GM10248 (cell line): ENCODE data around the gene GNB1L.

Source experiments
- CTCF ChIA-PET: fragments of 300-600 bp; sonication (Branson Sonifier 250); formaldehyde crosslinking; extraction: SDS; loops from one replicate; lab custom pipeline; 2021; ENCODE audit warnings: antibody characterized with exemption; lab: Yijun Ruan, JAX
- POLR2A ChIA-PET: fragments of 350-650 bp; sonication (Branson Sonifier 250); formaldehyde crosslinking; extraction: SDS; loops from one replicate; lab custom pipeline; 2020; ENCODE audit warnings: antibody characterized with exemption; lab: Yijun Ruan, JAX
- DNase-seq: peaks from one replicate; pipeline ENCODE4 v3.0.0; 2012; ENCODE audit errors: extremely low spot score
- TF ChIP-seq, protein P1 (sequence below): IDR thresholded peaks from 2 replicates; pipeline ENCODE4 v1.5.1; 2012; ENCODE audit warnings: mild to moderate bottlenecking, low read depth; ENCODE audit errors: extremely low read depth, missing control alignments, control extremely low read depth

GNB1L gene

DNA sequence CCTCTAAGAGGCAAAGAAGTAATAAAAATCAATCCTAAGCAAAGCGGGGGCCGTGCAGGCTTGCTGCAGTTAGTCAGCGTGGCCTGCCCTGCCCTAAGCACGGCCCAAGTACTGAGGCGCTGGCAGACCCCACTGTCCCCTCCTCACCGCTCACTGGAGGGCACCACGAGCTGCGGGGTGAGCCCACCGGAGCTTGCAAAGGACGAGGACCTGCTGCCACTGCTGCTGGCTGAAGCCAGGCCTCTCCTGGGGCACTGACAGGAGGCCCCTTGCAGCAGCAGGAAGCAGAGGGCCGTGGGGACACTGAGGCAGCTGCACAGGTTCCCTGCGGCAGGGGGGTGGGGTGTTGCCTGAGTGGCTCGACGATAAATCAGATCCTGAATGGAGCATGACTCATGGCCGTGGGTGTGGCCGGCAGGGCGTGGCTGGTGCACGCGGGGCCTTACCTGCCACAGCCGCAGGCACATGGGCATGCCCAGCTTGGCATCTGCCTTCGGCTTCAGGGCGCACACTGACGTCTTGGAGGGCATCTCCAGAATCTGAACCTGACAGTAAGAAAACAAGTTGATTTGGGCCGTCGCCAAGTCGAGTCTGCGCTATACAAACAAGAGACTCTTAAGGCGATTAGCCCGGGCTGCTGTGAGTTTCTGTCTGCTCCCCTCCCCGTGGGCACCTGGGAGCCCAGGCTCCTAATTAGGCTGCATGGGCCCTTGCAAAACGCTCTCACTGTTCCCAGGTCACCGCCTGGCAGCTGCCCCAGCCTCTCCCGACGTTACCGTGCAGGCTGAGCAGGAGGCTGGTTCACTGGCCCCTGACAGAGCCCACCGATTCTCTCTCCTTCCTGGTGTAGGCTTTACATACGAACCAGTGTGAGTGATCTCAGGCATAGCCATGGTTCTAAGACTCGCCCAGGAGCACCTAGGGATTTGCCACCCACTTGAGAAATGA lies 48.2 kb downstream of the GNB1L start:
- DNase-seq, result no peak
- CTCF ChIA-PET, result interaction anchor here (1.2 kb wide), 1 partner anchor 15 kb away, joined by 3 read pairs; no protein-coding TSS in a partner anchor

DNA sequence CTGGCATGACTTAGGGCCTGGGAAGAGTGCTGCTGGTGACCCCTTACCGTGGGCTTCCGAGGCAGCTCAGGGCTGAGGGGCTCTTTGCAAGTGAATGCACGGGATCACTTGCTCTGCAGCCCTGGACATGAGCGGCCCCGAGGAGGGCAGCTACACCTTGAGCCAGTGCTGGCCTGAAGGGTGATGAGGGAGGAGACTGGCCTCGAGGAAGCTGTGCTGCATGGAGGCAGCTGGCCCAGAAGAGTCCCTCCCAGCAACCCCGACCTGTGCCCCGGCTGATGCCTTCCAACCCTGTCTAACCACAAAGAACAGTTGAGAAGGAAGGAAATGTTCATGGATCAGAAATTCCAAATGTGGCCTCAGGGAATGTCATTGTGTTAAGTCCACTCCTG lies 48.9 kb downstream of the GNB1L start:
- no peak for DNase-seq
- POLR2A ChIA-PET, result no interaction called here
- TF ChIP-seq, protein P1, sequence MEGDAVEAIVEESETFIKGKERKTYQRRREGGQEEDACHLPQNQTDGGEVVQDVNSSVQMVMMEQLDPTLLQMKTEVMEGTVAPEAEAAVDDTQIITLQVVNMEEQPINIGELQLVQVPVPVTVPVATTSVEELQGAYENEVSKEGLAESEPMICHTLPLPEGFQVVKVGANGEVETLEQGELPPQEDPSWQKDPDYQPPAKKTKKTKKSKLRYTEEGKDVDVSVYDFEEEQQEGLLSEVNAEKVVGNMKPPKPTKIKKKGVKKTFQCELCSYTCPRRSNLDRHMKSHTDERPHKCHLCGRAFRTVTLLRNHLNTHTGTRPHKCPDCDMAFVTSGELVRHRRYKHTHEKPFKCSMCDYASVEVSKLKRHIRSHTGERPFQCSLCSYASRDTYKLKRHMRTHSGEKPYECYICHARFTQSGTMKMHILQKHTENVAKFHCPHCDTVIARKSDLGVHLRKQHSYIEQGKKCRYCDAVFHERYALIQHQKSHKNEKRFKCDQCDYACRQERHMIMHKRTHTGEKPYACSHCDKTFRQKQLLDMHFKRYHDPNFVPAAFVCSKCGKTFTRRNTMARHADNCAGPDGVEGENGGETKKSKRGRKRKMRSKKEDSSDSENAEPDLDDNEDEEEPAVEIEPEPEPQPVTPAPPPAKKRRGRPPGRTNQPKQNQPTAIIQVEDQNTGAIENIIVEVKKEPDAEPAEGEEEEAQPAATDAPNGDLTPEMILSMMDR, result no peak

More for the DNA sequence above, 48.2 kb downstream of the GNB1L start:
- POLR2A ChIA-PET, result no interaction called here
- TF ChIP-seq, protein P1, result no peak

DNA sequence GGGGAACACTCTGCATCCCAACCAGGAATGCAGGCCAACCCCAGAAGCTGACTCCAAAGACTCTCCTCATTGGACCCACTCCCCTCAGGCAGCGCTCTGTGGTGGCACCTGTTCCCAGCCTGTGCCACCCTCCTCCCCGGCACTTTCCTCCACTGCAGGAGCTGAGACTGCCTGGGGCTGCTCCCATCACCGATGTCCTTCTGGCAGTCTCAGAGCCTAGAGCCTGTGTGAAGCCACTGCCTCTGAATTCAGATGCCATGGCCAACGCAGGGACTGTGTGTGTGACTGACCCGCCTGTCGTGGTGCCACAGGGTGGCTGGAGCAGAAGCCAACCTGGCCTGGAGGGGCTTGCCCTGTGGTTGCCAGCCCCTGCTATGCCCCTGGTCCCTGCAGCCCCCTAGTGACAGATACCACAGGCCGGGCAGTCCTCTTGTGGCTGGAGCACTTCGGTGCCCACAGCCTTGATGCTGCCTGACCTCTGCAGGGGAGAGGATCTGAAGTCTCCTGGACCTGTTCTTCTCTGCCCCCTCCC lies 50.9 kb downstream of the GNB1L start:
- ChIA-PET CTCF (no interaction called here), POLR2A (no interaction called here)
- TF ChIP-seq, protein P1, result no peak
- no peak for DNase-seq

More for the DNA sequence above, 48.9 kb downstream of the GNB1L start:
- CTCF ChIA-PET, result no interaction called here

DNA sequence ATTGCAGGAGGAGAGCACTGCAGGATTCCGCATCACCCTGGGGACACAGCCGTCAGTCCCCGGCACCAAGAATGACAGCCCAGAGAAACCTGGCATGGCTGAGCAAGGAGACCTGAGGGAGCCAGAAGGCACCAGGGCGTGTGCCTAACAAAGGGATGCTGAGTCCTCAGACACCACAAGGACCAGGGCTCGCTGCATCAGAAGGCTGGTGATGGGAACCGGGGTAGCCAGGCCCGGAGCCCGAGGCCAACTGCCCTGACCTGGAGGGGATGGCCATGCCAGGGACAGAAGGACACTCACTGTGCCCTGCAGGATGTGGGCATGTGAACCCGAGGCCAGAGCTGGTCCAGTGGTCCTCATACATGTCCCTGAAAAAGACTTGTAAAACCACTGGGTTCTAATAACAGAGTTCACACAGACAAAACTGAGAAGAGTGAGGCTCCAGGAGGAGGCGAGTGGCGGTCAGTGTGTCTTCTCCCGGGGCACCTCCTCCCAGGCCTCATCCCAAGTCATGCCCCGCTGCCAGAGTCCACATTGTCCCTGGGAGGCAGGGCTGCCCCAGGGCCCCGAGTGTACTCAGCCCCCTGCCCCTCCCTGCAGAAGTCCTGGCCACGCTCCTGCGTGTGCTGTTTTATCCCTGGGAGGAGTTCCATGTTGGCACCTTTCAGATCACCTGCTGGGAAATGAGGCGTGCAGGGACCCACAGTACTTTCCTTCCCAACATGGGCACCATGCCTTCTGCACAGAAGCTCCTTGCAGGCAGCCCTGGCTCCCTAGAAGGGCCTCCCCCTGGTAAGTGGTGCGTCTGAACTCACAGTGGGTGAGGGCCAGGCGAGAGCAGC lies 51.6 kb downstream of the GNB1L start:
- ChIA-PET CTCF (interaction anchor here (0.9 kb wide), 1 partner anchor 73 kb away, joined by 4 read pairs; no protein-coding TSS in a partner anchor), POLR2A (no interaction called here)
- DNase-seq, result no peak
- TF ChIP-seq, protein P1, result no peak

DNA sequence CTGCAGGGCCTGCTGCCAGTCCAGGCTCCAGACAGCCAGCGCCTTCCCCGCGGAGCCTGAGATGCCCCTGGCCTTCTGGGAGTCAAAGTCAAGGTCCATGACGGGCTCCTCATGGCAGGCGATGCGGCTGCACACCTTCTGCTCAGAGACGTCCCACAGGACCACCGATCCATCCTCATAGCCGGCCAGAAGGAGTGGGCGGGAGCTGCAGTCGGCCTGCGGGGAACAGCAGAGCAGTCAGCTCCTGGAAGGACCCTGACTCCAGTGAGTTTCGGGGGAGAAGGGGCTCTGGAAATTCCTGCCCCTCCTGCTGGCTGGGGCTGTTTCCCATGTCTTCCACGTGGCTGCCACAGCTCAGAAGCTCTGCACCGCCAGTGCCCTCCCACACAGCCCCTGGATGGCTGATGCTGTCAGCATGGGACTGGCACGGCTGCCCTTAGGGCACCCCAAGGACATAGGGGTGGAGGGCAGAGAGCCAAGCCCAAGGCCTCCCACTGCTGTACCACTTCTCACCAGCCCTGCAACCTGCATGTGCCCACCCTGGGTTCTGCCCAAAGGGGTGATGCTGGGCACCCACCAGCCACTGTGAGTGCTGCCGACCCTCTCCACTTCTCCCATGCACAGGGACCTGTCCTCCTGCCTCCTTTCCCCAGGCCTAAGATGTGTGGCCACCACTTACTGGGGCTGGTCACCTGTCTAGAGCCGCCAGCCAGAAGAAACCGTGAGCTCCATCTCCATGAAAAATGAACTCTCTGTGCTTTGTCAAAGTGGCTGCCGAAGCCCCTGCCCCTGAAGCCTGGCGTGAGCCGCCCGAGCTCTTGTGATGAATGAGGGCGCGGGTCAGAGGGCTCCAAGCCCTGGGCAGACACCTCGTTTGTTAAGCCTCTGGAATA lies 52.4 kb downstream of the GNB1L start:
- TF ChIP-seq, protein P1, result no peak
- ChIA-PET CTCF (interaction anchor here (0.9 to 1.0 kb wide), 2 partner anchors 9 to 72 kb away, joined by 3 to 4 read pairs; no protein-coding TSS in a partner anchor), POLR2A (no interaction called here)
- no peak for DNase-seq
